ENCODE data around the gene RAC2.
"Not testable (repeated sequence)": the region's sequence is repeated elsewhere in the genome, so short reads cannot be mapped to it uniquely, and the experiment has no call there.

The RAC2 gene

DNA sequence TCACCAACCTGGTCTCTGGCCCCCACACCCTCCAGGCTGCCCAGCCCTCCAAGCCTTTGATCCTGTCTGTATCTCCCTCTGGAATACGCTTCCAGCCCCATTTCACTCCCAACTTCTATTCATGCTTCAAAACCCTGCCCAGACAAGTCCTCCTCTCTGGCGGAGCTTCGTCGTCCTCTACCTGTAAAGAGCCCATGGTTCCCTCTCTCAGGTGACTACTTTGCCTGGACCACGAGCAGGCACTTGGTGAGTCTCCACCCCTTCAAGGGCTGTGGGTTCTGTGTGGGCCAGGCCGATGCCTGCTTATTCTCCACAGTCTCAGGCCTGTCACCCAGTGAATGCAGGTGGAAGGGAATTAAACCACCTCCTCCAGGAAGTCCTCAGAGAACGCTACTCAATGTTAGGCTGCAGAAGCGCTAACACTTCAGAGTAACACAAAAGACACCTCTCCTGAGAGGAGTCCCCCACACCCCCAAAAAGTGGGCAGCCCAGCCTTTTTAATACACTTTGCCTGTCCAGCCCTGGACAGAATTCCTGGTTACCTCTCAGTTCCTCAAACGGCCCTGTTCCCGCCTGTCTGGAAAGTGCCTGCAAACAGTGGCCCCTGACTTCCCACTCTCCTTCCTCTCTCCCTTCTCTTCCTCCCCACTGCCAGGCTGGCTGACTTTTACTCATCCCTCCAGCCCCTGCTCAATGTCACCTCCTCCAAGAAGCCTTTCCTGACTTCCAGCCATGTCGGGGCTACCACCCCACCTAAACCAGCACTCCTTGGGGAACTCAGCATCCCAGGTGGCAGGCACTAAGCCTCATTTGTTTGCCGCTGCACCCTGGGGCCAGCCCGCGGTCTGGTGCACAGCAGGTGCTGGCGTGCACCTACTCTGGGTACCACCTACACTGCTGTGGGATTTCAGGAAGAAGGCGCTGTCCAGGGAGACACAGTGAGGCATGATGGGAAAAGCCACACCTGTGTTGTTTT, 9.0 kb downstream of the RAC2 start:
- TF ChIP-seq, protein P1, sequence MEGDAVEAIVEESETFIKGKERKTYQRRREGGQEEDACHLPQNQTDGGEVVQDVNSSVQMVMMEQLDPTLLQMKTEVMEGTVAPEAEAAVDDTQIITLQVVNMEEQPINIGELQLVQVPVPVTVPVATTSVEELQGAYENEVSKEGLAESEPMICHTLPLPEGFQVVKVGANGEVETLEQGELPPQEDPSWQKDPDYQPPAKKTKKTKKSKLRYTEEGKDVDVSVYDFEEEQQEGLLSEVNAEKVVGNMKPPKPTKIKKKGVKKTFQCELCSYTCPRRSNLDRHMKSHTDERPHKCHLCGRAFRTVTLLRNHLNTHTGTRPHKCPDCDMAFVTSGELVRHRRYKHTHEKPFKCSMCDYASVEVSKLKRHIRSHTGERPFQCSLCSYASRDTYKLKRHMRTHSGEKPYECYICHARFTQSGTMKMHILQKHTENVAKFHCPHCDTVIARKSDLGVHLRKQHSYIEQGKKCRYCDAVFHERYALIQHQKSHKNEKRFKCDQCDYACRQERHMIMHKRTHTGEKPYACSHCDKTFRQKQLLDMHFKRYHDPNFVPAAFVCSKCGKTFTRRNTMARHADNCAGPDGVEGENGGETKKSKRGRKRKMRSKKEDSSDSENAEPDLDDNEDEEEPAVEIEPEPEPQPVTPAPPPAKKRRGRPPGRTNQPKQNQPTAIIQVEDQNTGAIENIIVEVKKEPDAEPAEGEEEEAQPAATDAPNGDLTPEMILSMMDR (IDR thresholded peaks at IDR 0.05; ENCODE audit: borderline replicate concordance, insufficient read depth, low read depth, low read length), result no peak
- no peak overlapping the region for H3K4me3 ChIP-seq (ENCODE audit: low read depth, low read length)

DNA sequence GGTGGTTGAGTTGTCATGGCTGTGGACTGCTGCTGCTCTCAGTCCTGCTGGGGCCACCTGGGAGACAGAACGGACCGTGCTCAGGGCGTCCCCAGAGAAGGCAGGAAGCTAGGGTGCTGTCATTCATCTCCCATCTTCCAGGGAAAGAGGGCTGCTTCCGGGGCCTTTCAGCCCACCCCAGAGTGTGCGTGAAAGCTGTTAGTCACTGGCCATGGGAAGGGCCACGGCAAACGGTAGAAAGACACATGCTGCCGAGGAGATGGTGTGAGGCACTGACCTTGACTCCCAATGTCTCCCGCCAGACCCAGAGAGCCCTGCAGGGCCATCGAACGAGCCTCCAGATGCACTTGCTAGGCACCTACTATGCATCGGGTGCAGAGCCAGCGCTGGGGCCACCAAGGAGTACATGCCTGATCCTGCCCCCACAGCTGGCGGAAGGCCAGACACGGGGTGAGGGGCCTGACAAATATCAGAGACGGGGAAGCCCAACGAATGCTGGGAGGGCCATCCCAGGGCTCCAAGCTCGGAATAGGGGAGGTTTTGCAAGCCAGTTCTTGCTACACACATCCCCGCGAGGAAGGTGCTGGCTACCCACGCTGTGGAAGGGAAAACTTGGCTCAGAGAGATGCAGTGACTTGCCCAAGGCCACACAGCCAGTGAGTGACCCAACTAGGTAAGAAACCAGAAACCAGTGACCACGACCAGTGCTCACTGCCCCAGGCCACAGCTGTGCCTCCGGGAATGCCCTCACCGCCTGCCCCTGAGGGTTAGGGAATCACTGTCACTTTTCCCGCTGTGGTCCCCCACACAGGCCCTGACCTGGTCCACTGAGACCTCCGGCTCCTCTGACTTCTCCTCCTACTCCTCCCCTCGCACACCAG, 10.1 kb downstream of the RAC2 start:
- TF ChIP-seq, protein P1 (IDR thresholded peaks at IDR 0.05; ENCODE audit: borderline replicate concordance, insufficient read depth, low read depth, low read length), result no peak
- H3K4me3 ChIP-seq (ENCODE audit: low read depth, low read length), result no peak overlapping the region

DNA sequence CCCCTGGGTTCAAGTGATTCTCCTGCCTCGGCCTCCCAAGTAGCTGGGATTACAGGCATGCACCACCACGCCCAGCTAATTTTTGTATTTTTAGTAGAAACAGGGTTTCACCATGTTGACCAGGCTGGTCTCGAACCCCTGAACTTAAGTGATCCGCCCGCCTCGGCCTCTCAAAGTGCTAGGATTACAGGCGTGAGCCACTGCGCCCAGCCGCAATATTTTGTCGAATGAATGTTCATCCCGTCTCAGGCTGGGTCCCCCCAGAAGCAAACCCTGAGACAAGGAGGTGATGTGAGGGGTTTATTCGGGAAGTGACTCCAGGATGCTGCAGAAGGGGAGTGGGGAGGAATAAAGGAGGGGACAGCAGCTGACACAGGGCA, 10.7 kb downstream of the RAC2 start:
- H3K4me3 ChIP-seq (ENCODE audit: low read depth, low read length), result not testable (repeated sequence)

DNA sequence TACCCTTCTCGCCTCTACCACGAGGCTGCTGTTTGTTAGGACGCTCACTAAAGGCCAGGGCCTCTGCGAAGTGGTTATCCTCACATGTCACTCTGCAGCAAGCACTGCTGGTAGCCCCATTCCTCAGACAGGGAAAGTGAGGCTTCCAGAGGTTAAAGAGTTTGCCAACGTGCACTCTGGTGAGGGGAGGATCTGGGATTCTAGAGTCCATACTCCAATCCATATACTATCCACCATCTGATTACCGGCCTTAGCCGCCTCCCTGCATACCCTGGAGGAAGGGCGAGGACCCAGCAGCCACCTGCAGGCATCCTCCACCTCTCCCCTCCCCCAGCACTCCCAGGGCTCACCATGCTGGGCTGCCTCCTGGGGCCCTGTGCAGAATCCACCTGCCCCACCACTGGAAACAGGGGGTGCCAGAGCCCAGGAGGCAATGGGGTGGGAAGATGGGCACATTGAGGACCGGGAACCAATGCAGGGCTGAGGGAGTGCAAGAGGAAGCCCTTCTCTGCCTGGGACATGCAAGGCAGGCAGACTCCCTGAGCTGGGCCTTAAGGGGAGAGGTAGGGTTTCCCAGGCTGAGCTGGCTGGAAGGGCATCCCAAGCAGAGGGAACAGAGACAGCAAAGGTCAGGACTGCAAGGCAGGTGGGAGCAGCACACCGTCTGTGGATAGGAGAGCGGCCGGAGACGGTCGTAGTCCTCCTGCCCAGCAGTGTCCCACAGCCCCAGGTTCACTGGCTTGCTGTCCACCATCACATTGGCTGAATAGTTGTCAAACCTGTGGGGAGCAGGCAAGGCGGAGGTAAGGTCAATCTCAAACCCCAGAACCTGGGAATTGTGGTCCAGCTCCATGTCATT, 11.7 kb downstream of the RAC2 start:
- H3K4me3 ChIP-seq (ENCODE audit: low read depth, low read length), result peak overlapping the region; percentile 2
- TF ChIP-seq, protein P1 (IDR thresholded peaks at IDR 0.05; ENCODE audit: borderline replicate concordance, insufficient read depth, low read depth, low read length), result no peak

DNA sequence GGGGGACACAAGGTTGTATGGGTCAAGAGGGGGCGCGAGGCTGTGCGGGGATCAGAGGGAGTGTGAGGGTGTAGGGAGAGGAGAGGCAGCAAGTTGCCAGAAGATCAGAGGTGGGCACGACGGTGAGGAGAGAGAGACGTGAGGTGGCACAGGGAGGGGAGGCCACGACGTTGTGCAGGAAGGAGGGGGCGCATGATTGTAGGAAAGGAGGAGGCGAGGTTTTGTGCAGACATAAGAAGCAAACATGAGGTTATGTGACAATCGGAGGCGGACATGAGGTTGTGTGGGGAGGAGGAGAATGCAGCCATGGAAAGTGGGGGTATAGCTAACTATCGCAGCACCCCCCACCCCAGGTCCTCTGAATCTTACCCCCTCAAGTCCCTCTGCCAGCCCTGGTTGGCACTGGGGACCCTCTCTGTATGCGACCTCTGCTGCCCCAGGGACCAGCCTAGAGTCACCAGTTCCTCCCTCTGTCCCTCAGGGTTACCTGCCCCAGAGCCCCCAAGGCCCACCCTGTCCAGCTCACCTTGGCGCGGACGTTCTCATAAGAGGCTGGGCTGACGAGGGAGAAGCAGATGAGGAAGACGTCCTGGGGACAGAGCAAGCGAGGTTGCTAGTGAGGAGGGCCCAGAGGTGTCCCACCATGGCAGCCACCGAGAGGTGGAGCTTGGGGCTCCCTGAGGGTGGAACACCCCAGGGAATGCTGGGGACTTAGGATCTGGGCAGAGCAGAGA, 12.5 kb downstream of the RAC2 start:
- TF ChIP-seq, protein P1 (IDR thresholded peaks at IDR 0.05; ENCODE audit: borderline replicate concordance, insufficient read depth, low read depth, low read length), result no peak
- H3K4me3 ChIP-seq (ENCODE audit: low read depth, low read length), result no peak overlapping the region

DNA sequence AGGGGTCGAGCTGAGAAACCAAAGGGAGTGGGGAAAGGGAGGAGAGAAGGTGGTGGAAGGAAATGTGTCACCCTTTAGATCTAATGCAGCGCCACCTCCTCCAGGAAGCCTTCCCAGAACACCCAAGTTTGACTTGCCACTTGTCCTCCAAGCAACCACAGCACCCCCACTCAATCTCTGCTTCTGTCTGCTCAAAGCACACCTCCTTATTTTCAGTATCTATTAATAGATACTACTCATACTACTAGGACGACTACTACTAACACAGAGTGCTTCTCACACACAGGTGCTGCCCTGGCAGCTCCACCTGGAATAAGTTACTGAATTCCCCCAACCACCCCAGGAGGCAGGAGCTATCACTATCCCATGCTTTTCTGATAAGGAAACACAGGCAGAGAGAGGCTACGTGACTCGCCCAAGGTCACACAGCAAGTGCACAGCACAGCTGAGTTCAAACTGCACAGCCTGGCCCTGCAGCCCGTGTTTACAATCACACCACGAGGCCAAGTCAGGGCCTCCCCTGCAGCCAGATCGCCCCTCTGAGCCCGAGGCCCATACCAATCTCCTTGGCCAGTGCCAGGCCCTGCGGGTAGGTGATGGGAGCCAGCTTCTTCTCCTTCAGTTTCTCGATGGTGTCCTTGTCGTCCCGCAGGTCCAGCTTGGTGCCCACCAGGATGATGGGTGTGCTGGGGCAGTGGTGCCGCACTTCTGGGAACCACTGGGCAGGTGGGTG, 13.2 kb downstream of the RAC2 start:
- H3K4me3 ChIP-seq (ENCODE audit: low read depth, low read length), result no peak overlapping the region
- TF ChIP-seq, protein P1 (IDR thresholded peaks at IDR 0.05; ENCODE audit: borderline replicate concordance, insufficient read depth, low read depth, low read length), result no peak

All from GM12875 (cell line).